GM10248 (cell line): ENCODE measurements around the gene SLC22A9.

Experiments
- CTCF ChIA-PET: fragments of 300-600 bp; sonication (Branson Sonifier 250); formaldehyde crosslinking; extraction: SDS; loops from one replicate; lab custom pipeline; 2021; ENCODE audit warnings: antibody characterized with exemption; lab: Yijun Ruan, JAX
- POLR2A ChIA-PET: fragments of 350-650 bp; sonication (Branson Sonifier 250); formaldehyde crosslinking; extraction: SDS; loops from one replicate; lab custom pipeline; 2020; ENCODE audit warnings: antibody characterized with exemption; lab: Yijun Ruan, JAX
- DNase-seq: peaks from one replicate; pipeline ENCODE4 v3.0.0; 2012; ENCODE audit errors: extremely low spot score
- CTCF ChIP-seq: IDR thresholded peaks from 2 replicates; pipeline ENCODE4 v1.5.1; 2012; ENCODE audit warnings: mild to moderate bottlenecking, low read depth; ENCODE audit errors: extremely low read depth, missing control alignments, control extremely low read depth

Gene SLC22A9

GRCh38 chr11:63444160-63444559 lies 74.6 kb downstream of the SLC22A9 start:
- ChIA-PET CTCF (interaction anchor here (2.2 kb wide), 1 partner anchor 26 kb away, joined by 7 read pairs; no protein-coding TSS in a partner anchor), POLR2A (no interaction called here)
- TF ChIP-seq CTCF, result no peak

GRCh38 chr11:63445118-63445517 lies 75.5 kb downstream of the SLC22A9 start:
- no peak for TF ChIP-seq CTCF
- POLR2A ChIA-PET, result no interaction called here
- CTCF ChIA-PET, result no interaction called here
- no peak for DNase-seq

More at GRCh38 chr11:63444160-63444559, 74.6 kb downstream of the SLC22A9 start:
- no peak for DNase-seq

- DNase-seq, result no peak
- POLR2A ChIA-PET, result no interaction called here
- CTCF ChIA-PET, result no interaction called here
- no peak for TF ChIP-seq CTCF
Measured at GRCh38 chr11:63445720-63446119, 76.1 kb downstream of the SLC22A9 start.

GRCh38 chr11:63448646-63449045 lies 79.1 kb downstream of the SLC22A9 start:
- POLR2A ChIA-PET, result no interaction called here
- TF ChIP-seq CTCF, result no peak
- DNase-seq, result no peak
- CTCF ChIA-PET, result no interaction called here

GRCh38 chr11:63459586-63459985 lies 90.0 kb downstream of the SLC22A9 start:
- TF ChIP-seq CTCF, result no peak
- ChIA-PET CTCF (no interaction called here), POLR2A (no interaction called here)
- DNase-seq, result no peak
